K562 (cell line): ENCODE results near the gene PRKCB. TPM values are rescaled to one million over a fixed set of nuclear protein-coding genes. Genes with fewer than 3 reads are reported as not detected.

Source experiments
- ATAC-seq: fragments of 200-7000 bp; cut with Tn5 transposase; 3 replicates; pipeline ENCODE4 v1.9.1; 2020; ENCODE audit warnings: moderate library complexity
- BruUV-seq: library from RNA; stranded (reverse); fragments of 400-500 nt; replicated peaks from 2 replicates; lab custom pipeline; 2021; lab: Mats Ljungman, UMichigan
- CTCF ChIA-PET: fragments of 300-600 bp; formaldehyde crosslinking; extraction: SDS; loops from one replicate; lab custom pipeline; 2021; ENCODE audit warnings: low intra/inter-chr PET ratio; lab: Yijun Ruan, JAX
- POLR2A ChIA-PET: fragments of 300-600, 350-650 bp; sonication (Branson Sonifier 250); formaldehyde crosslinking; extraction: SDS; loops from one replicate; lab custom pipeline; 2021; ENCODE audit warnings: antibody characterized with exemption, inconsistent platforms; lab: Yijun Ruan, JAX
- DNase-seq, 4 experiments: peaks; one replicate each; pipeline versions ENCODE4 v3.0.0 to v3.0.0-alpha.2; 2011 to 2018; ENCODE audit warnings: low spot score in 3 of 4, mixed read lengths in 3 of 4; ENCODE audit errors: extremely low read depth in 1 of 4
- FAIRE-seq: peaks from 2 replicates; lab custom pipeline; 2011; peaks lifted over from hg19 to GRCh38; lab: Jason Lieb, UNC
- H2AFZ ChIP-seq: 2 replicates; pipeline ENCODE4 v1.6.0; 2011; ENCODE audit warnings: low read depth, low read length, control low read depth, inconsistent platforms
- H3K27ac ChIP-seq: fragments of 200-600 bp; 3 replicates; pipeline ENCODE4 v1.8.0; 2011; ENCODE audit warnings: low read depth, mild to moderate bottlenecking, control low read depth, inconsistent platforms, low read length, moderate library complexity, mixed read lengths; ENCODE audit errors: extremely low read depth
- H3K27me3 ChIP-seq, 2 experiments: fragments of 300-600 bp in 1 of 2; 2 replicates in 1 of 2; 3 replicates in 1 of 2; pipeline versions ENCODE4 v1.6.0 to v1.8.0; 2011; ENCODE audit warnings: inconsistent platforms in 2 of 2, low read length in 2 of 2, mild to moderate bottlenecking in 1 of 2, mixed read lengths in 1 of 2, moderate library complexity in 1 of 2; ENCODE audit not compliant: control insufficient read depth in 2 of 2, insufficient read depth in 2 of 2
- H3K36me3 ChIP-seq: fragments of 300-600 bp; 3 replicates; pipeline ENCODE4 v1.8.0; 2011; ENCODE audit warnings: mild to moderate bottlenecking, low read length, inconsistent platforms; ENCODE audit not compliant: control insufficient read depth, insufficient read depth
- H3K4me1 ChIP-seq, 2 experiments: fragments of 200-600 bp in 1 of 2; replicated peaks in 1 of 2; 2 replicates in 1 of 2; 3 replicates in 1 of 2; pipeline versions ENCODE4 v1.5.1 to v1.8.0; 2011; ENCODE audit warnings: inconsistent platforms in 2 of 2, low read length in 2 of 2, mild to moderate bottlenecking in 1 of 2, mixed read lengths in 1 of 2, moderate library complexity in 1 of 2; ENCODE audit not compliant: control insufficient read depth in 2 of 2, insufficient read depth in 2 of 2
- H3K4me2 ChIP-seq: 2 replicates; pipeline ENCODE4 v1.6.1; 2011; ENCODE audit warnings: low read length, control low read depth, inconsistent platforms, mixed read lengths; ENCODE audit not compliant: insufficient read depth
- H3K4me3 ChIP-seq: fragments of 200-600 bp; sonication (generic), shearing (Covaris generic); 2 replicates; pipeline ENCODE4 v1.5.1; 2016; ENCODE audit warnings: control low read depth, inconsistent platforms
- H3K79me2 ChIP-seq: fragments of 200-600 bp; 3 replicates; pipeline ENCODE4 v1.8.0; 2011; ENCODE audit warnings: low read length, inconsistent platforms; ENCODE audit not compliant: control insufficient read depth, insufficient read depth
- H3K9ac ChIP-seq, 2 experiments: 2 replicates each; pipeline versions ENCODE4 v1.6.0 to v1.6.1; 2011; ENCODE audit warnings: low read depth in 2 of 2, low read length in 2 of 2, control low read depth in 1 of 2, inconsistent platforms in 1 of 2, mild to moderate bottlenecking in 1 of 2, mixed read lengths in 1 of 2; ENCODE audit not compliant: insufficient read depth in 1 of 2
- H3K9me1 ChIP-seq: one replicate; pipeline ENCODE4 v1.6.0; 2011; ENCODE audit warnings: inconsistent platforms, mild to moderate bottlenecking, low read length, moderate library complexity; ENCODE audit not compliant: control insufficient read depth, insufficient read depth
- H3K9me3 ChIP-seq: replicated peaks from 2 replicates; pipeline ENCODE4 v1.5.1; 2011; ENCODE audit warnings: low read depth, low read length, inconsistent platforms; ENCODE audit not compliant: control insufficient read depth, insufficient read depth
- H4K20me1 ChIP-seq: replicated peaks from 2 replicates; pipeline ENCODE4 v1.6.1; 2011; ENCODE audit warnings: low read length, inconsistent platforms, mixed read lengths; ENCODE audit not compliant: control insufficient read depth, insufficient read depth
- CHD4 ChIP-seq: fragments of 200-600 bp; sonication (generic); IDR thresholded peaks from 3 replicates; pipeline ENCODE4 v1.6.1; 2012; ENCODE audit warnings: low read depth, mild to moderate bottlenecking, mixed read lengths, low read length, inconsistent platforms; ENCODE audit not compliant: insufficient read depth, insufficient replicate concordance, poor library complexity, severe bottlenecking
- DIDO1 ChIP-seq: fragments of 450-650 bp; IDR thresholded peaks from 2 replicates; pipeline ENCODE4 v1.6.1; 2016; ENCODE audit warnings: low read depth, missing biosample characterization, missing genetic modification characterization
- PHTF2 ChIP-seq: fragments of 250-450 bp; sonication (Bioruptor Pico); IDR thresholded peaks from 2 replicates; pipeline ENCODE4 v1.5.0; 2021; ENCODE audit warnings: mild to moderate bottlenecking
- PTBP1 ChIP-seq: fragments of 200-400 bp; formaldehyde crosslinking; IDR thresholded peaks from 2 replicates; pipeline ENCODE4 v1.6.1; 2017; ENCODE audit warnings: low read depth, low read length
- RB1 ChIP-seq: fragments of 450-650 bp; IDR thresholded peaks from 2 replicates; pipeline ENCODE4 v1.6.1; 2017; ENCODE audit warnings: low read depth, mild to moderate bottlenecking
- RBM34 ChIP-seq: fragments of 200-400 bp; formaldehyde crosslinking; IDR thresholded peaks from 2 replicates; pipeline ENCODE4 v1.6.1; 2018; ENCODE audit warnings: low read length, borderline replicate concordance; ENCODE audit not compliant: insufficient read depth
- ZNF140 ChIP-seq: fragments of 250-450 bp; sonication (Bioruptor Pico); IDR thresholded peaks from 2 replicates; pipeline ENCODE4 v1.8.0; 2021; ENCODE audit warnings: moderate library complexity, mild to moderate bottlenecking, inconsistent platforms
- ZNF644 ChIP-seq: fragments of 200-800 bp; sonication (Bioruptor generic); IDR thresholded peaks from 2 replicates; pipeline ENCODE4 v1.6.1; 2016; ENCODE audit warnings: low read depth, missing genetic modification characterization, missing compliant biosample characterization
- WGBS: fragments of 100-300 bp; shearing (Covaris generic); methylation state at CpG from one replicate; pipeline ENCODE4 v1.1.6; 2016; ENCODE audit warnings: low coverage, mixed read lengths; ENCODE audit not compliant: insufficient coverage; ENCODE audit errors: missing lambda C conversion rate; 5-methylcytosine and 5-hydroxymethylcytosine counted together
- in situ Hi-C: fragments of 300-500 bp; cut with MboI; formaldehyde crosslinking; loops from 4 replicates; pipeline ENCODE4 v1.15.0; 2018; ENCODE audit warnings: inconsistent platforms, mixed read lengths
- intact Hi-C: fragments of 100-400 bp; cut with micrococcal nuclease; formaldehyde crosslinking; loops from 2 replicates; pipeline ENCODE4 v1.14.2; 2022
- polyA plus RNA-seq, 8 experiments: library from polyadenylated mRNA; depleted of rRNA in 4 of 8; stranded (reverse) in 5 of 8; unstranded in 3 of 8; fragments of >200 nt; fragmentation: Nextera tagmentation in 2 of 8; fragmentation: Illumina TruSeq in 1 of 8; extraction: Ambion mirVana in 2 of 8; extraction: Trizol in 1 of 8; gene quantifications; 2 replicates each; pipeline versions ENCODE4 v1.2.1 to v1.2.3, GENCODE V29; 2011 to 2014; ENCODE audit warnings: inconsistent platforms in 1 of 8, missing spikeins in 1 of 8
- total RNA-seq, 7 experiments: library from RNA; depleted of rRNA in 6 of 7; stranded (reverse); fragments of >200 nt in 6 of 7; fragmentation: Illumina TruSeq in 2 of 7; extraction: Trizol in 2 of 7; gene quantifications; 2 replicates each; pipeline versions ENCODE4 v1.2.1 to v1.2.3, GENCODE V29; 2011 to 2021; ENCODE audit warnings: low replicate concordance in 1 of 7
- TF ChIP-seq, protein P1 (sequence below): fragments of 250-450 bp; sonication (Bioruptor Pico); IDR thresholded peaks from 2 replicates; pipeline ENCODE4 v1.8.0; 2021; ENCODE audit warnings: moderate library complexity, mild to moderate bottlenecking, inconsistent platforms
- TF ChIP-seq, protein P2 (sequence below), 2 experiments: fragments of 450-650 bp; IDR thresholded peaks; 2 replicates each; pipeline ENCODE4 v1.6.1; 2018; ENCODE audit warnings: mild to moderate bottlenecking in 2 of 2, low read depth in 1 of 2; ENCODE audit not compliant: partially characterized antibody in 2 of 2

The PRKCB gene
- total and polyA plus RNA-seq, 9 of the 15 experiments (the other 6 are each of a cell fraction or from before 2014, with no cell fraction given) = 49.9 to 276 (median 148) TPM

DNA sequence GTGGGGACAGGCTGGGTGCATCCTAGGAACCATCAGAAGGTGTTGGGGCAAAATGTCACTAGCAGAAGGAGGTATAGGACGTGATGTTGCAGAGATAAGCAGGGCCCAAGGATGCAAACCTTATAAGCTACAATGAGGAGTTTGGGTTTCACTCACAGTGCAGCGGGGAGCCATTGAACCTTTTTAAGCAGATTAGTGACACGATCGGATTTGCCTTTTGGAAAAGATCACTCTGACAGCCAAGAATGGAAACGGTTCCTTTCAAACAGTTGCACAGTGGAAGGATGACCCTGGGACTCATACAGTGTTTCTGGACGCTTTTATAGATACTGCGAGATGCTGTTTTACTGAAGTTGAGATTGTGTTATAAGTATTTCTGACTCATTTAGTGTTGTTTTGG, 288.5 kb downstream of the PRKCB start (continued):
- TF ChIP-seq ZNF644 (tag) (no peak), ZNF140 (CRISPR knock-in tag) (no peak), CHD4 (no peak), RBM34 (no peak)
- TF ChIP-seq, protein P1, sequence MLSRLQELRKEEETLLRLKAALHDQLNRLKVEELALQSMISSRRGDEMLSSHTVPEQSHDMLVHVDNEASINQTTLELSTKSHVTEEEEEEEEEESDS (CRISPR knock-in tag) = no peak

DNA sequence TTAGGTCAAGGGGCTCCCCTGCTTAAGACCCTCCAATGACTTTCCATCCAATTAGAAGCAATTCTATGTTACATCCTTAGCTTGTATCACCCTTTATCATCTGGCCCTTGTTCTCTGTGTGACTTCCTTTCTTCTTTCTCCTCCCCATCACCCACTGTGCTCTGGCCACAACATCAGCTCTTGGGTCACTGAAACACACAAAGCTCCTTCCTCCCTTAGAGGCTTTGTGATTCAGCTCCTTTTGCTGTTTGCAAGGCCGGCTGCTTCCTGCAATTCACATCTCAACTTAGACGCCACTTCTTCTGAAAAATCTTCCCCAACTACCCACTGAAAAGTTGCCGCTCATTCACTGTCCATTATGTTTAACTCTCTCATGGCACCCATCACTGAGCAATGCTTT, 289.4 kb downstream of the PRKCB start:
- H3K4me1 ChIP-seq = no peaks in the 10 kb centered on the region
- ATAC-seq (no peak), FAIRE-seq (no peak), DNase-seq (no peak)
- H3K36me3 ChIP-seq = peaks cover 92% of the 10 kb centered on the region
- no peak for TF ChIP-seq DIDO1 (tag)
- TF ChIP-seq, protein P2, sequence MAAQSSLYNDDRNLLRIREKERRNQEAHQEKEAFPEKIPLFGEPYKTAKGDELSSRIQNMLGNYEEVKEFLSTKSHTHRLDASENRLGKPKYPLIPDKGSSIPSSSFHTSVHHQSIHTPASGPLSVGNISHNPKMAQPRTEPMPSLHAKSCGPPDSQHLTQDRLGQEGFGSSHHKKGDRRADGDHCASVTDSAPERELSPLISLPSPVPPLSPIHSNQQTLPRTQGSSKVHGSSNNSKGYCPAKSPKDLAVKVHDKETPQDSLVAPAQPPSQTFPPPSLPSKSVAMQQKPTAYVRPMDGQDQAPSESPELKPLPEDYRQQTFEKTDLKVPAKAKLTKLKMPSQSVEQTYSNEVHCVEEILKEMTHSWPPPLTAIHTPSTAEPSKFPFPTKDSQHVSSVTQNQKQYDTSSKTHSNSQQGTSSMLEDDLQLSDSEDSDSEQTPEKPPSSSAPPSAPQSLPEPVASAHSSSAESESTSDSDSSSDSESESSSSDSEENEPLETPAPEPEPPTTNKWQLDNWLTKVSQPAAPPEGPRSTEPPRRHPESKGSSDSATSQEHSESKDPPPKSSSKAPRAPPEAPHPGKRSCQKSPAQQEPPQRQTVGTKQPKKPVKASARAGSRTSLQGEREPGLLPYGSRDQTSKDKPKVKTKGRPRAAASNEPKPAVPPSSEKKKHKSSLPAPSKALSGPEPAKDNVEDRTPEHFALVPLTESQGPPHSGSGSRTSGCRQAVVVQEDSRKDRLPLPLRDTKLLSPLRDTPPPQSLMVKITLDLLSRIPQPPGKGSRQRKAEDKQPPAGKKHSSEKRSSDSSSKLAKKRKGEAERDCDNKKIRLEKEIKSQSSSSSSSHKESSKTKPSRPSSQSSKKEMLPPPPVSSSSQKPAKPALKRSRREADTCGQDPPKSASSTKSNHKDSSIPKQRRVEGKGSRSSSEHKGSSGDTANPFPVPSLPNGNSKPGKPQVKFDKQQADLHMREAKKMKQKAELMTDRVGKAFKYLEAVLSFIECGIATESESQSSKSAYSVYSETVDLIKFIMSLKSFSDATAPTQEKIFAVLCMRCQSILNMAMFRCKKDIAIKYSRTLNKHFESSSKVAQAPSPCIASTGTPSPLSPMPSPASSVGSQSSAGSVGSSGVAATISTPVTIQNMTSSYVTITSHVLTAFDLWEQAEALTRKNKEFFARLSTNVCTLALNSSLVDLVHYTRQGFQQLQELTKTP (IDR thresholded peaks at IDR 0.05; ENCODE audit: low read depth in 1 of 2, partially characterized antibody in 2 of 2) = no peak
- no peak for TF ChIP-seq RB1
- TF ChIP-seq PHTF2 (CRISPR knock-in tag) = no peak
- TF ChIP-seq PTBP1 = no peak
- H3K9me1 ChIP-seq = no peaks in the 10 kb centered on the region
- H4K20me1 ChIP-seq = 0 out of 2 replicates have a peak, but pooled peaks cover 4% of the 10 kb centered on the region
- no peaks in the 10 kb centered on the region for H3K9me3 ChIP-seq
- BruUV-seq = no TSS peak
- H3K4me3 ChIP-seq = no peak overlapping the region
- H3K79me2 ChIP-seq = no peaks in the 10 kb centered on the region; the same call in 2 of the 3 replicates
- H3K4me2 ChIP-seq = no peak overlapping the region
- in situ Hi-C loops (no loop called here), intact Hi-C loops (no loop called here)
- no peak overlapping the region for H2AFZ ChIP-seq
- WGBS = 85% methylated on average over 3 of the region's 3 CpGs
- ChIA-PET POLR2A (interaction anchor here (0.6 to 0.8 kb wide), 3 partner anchors 13 to 54 kb away, joined by 3 to 4 read pairs (median 3); no protein-coding TSS in a partner anchor), CTCF (no interaction called here)
- H3K27ac ChIP-seq = no peak overlapping the region
- H3K27me3 ChIP-seq = no peaks in the 10 kb centered on the region
- no peak overlapping the region for H3K9ac ChIP-seq
